ENCODE measurements around the gene KANSL1.

The KANSL1 gene

GRCh38 chr17:46167826-46168569, 25.2 kb downstream of the KANSL1 start:
- H3K4me1 Mint-ChIP-seq (ENCODE audit: low read depth) = peaks cover 58% of the 10 kb centered on the region
- H3K27ac Mint-ChIP-seq = no peak overlapping the region
- H3K9me3 Mint-ChIP-seq = no peaks in the 10 kb centered on the region
- H3K4me3 Mint-ChIP-seq = no peak overlapping the region
- peaks cover 69% of the 10 kb centered on the region for H3K36me3 Mint-ChIP-seq (ENCODE audit: low read depth)
- no peaks in the 10 kb centered on the region for H3K27me3 Mint-ChIP-seq
- intact Hi-C loops (cut with micrococcal nuclease) = no loop called here

- Mint-ChIP-seq H3K27me3 (no peaks in the 10 kb centered on the region), H3K4me3 (no peak overlapping the region), H3K4me1 (ENCODE audit: low read depth) (peaks cover 61% of the 10 kb centered on the region), H3K36me3 (ENCODE audit: low read depth) (peaks cover 77% of the 10 kb centered on the region), H3K9me3 (no peaks in the 10 kb centered on the region), H3K27ac (no peak overlapping the region)
- intact Hi-C loops (cut with micrococcal nuclease) = no loop called here
Observed at GRCh38 chr17:46167267-46167666, 26.0 kb downstream of the KANSL1 start.

- intact Hi-C loops (cut with micrococcal nuclease) = no loop called here
- Mint-ChIP-seq H3K36me3 (ENCODE audit: low read depth) (peaks cover 74% of the 10 kb centered on the region), H3K27ac (no peak overlapping the region), H3K9me3 (no peaks in the 10 kb centered on the region), H3K4me3 (no peak overlapping the region), H3K4me1 (ENCODE audit: low read depth) (peaks cover 61% of the 10 kb centered on the region), H3K27me3 (no peaks in the 10 kb centered on the region)
Observed at GRCh38 chr17:46166692-46167249, 26.5 kb downstream of the KANSL1 start.

- H3K27ac Mint-ChIP-seq = peak overlapping the region; percentile 37
- H3K36me3 Mint-ChIP-seq (ENCODE audit: low read depth) = peaks cover 52% of the 10 kb centered on the region
- peak overlapping the region; percentile 42 for H3K4me3 Mint-ChIP-seq
- no peaks in the 10 kb centered on the region for H3K9me3 Mint-ChIP-seq
- intact Hi-C loops (cut with micrococcal nuclease) = no loop called here
- H3K4me1 Mint-ChIP-seq (ENCODE audit: low read depth) = peaks cover 64% of the 10 kb centered on the region
- H3K27me3 Mint-ChIP-seq = no peaks in the 10 kb centered on the region
Observed at GRCh38 chr17:46163929-46164594, 29.2 kb downstream of the KANSL1 start.

GRCh38 chr17:46163316-46163715, 29.9 kb downstream of the KANSL1 start:
- Mint-ChIP-seq H3K27ac (peak overlapping the region; percentile 37), H3K27me3 (no peaks in the 10 kb centered on the region), H3K36me3 (ENCODE audit: low read depth) (peaks cover 45% of the 10 kb centered on the region), H3K9me3 (no peaks in the 10 kb centered on the region), H3K4me3 (no peak overlapping the region), H3K4me1 (ENCODE audit: low read depth) (peaks cover 71% of the 10 kb centered on the region)
- intact Hi-C loops (cut with micrococcal nuclease) = no loop called here

GRCh38 chr17:46162866-46163265, 30.4 kb downstream of the KANSL1 start:
- H3K4me3 Mint-ChIP-seq = no peak overlapping the region

GRCh38 chr17:46160169-46160568, 33.1 kb downstream of the KANSL1 start:
- Mint-ChIP-seq H3K4me1 (ENCODE audit: low read depth) (peaks cover 83% of the 10 kb centered on the region), H3K27ac (no peak overlapping the region), H3K27me3 (no peaks in the 10 kb centered on the region), H3K4me3 (no peak overlapping the region), H3K9me3 (no peaks in the 10 kb centered on the region), H3K36me3 (ENCODE audit: low read depth) (peaks cover 16% of the 10 kb centered on the region)
- intact Hi-C loops (cut with micrococcal nuclease) = no loop called here

More at GRCh38 chr17:46162866-46163265, 30.4 kb downstream of the KANSL1 start:
- peaks cover 74% of the 10 kb centered on the region for H3K4me1 Mint-ChIP-seq (ENCODE audit: low read depth)
- H3K9me3 Mint-ChIP-seq = no peaks in the 10 kb centered on the region
- peaks cover 40% of the 10 kb centered on the region for H3K36me3 Mint-ChIP-seq (ENCODE audit: low read depth)
- intact Hi-C loops (cut with micrococcal nuclease) = no loop called here
- H3K27me3 Mint-ChIP-seq = no peaks in the 10 kb centered on the region
- peak overlapping the region; percentile 37 for H3K27ac Mint-ChIP-seq

GRCh38 chr17:46159686-46160085, 33.5 kb downstream of the KANSL1 start:
- H3K27me3 Mint-ChIP-seq = no peaks in the 10 kb centered on the region
- no peaks in the 10 kb centered on the region for H3K9me3 Mint-ChIP-seq
- H3K4me1 Mint-ChIP-seq (ENCODE audit: low read depth) = peaks cover 78% of the 10 kb centered on the region
- H3K27ac Mint-ChIP-seq = peak overlapping the region; percentile 25
- intact Hi-C loops (cut with micrococcal nuclease) = no loop called here
- peaks cover 16% of the 10 kb centered on the region for H3K36me3 Mint-ChIP-seq (ENCODE audit: low read depth)
- H3K4me3 Mint-ChIP-seq = no peak overlapping the region

GRCh38 chr17:46158323-46159296, 34.6 kb downstream of the KANSL1 start:
- H3K27ac Mint-ChIP-seq = peak overlapping the region; percentile 25
- H3K4me3 Mint-ChIP-seq = no peak overlapping the region
- H3K4me1 Mint-ChIP-seq (ENCODE audit: low read depth) = peaks cover 77% of the 10 kb centered on the region

GRCh38 chr17:46157443-46158062, 35.7 kb downstream of the KANSL1 start:
- H3K27ac Mint-ChIP-seq = no peak overlapping the region
- intact Hi-C loops (cut with micrococcal nuclease) = no loop called here
- no peak overlapping the region for H3K4me3 Mint-ChIP-seq
- H3K4me1 Mint-ChIP-seq (ENCODE audit: low read depth) = peaks cover 76% of the 10 kb centered on the region
- H3K27me3 Mint-ChIP-seq = no peaks in the 10 kb centered on the region
- H3K36me3 Mint-ChIP-seq (ENCODE audit: low read depth) = peaks cover 10% of the 10 kb centered on the region
- no peaks in the 10 kb centered on the region for H3K9me3 Mint-ChIP-seq

More at GRCh38 chr17:46158323-46159296, 34.6 kb downstream of the KANSL1 start:
- peaks cover 16% of the 10 kb centered on the region for H3K36me3 Mint-ChIP-seq (ENCODE audit: low read depth)
- H3K27me3 Mint-ChIP-seq = no peaks in the 10 kb centered on the region
- intact Hi-C loops (cut with micrococcal nuclease) = no loop called here
- H3K9me3 Mint-ChIP-seq = no peaks in the 10 kb centered on the region

GRCh38 chr17:46154151-46154816, 38.9 kb downstream of the KANSL1 start:
- Mint-ChIP-seq H3K4me1 (ENCODE audit: low read depth) (peaks cover 77% of the 10 kb centered on the region), H3K4me3 (no peak overlapping the region), H3K27me3 (no peaks in the 10 kb centered on the region), H3K36me3 (ENCODE audit: low read depth) (no peaks in the 10 kb centered on the region), H3K9me3 (no peaks in the 10 kb centered on the region), H3K27ac (peak overlapping the region; percentile 46)
- intact Hi-C loops (cut with micrococcal nuclease) = loop anchor here (5.0 kb wide), 1 partner anchor 33 kb away; no protein-coding TSS in a partner anchor

- H3K4me1 Mint-ChIP-seq (ENCODE audit: low read depth) = peaks cover 68% of the 10 kb centered on the region
- peaks cover 14% of the 10 kb centered on the region for H3K36me3 Mint-ChIP-seq (ENCODE audit: low read depth)
- no peaks in the 10 kb centered on the region for H3K9me3 Mint-ChIP-seq
- intact Hi-C loops (cut with micrococcal nuclease) = loop anchor here (5.0 kb wide), 1 partner anchor 35 kb away; no protein-coding TSS in a partner anchor
- no peak overlapping the region for H3K27ac Mint-ChIP-seq
- H3K4me3 Mint-ChIP-seq = no peak overlapping the region
- H3K27me3 Mint-ChIP-seq = no peaks in the 10 kb centered on the region
Observed at GRCh38 chr17:46152423-46152822, 40.8 kb downstream of the KANSL1 start.
